GM23338 (cell line): ENCODE data around the gene ERBB4. TPM values are rescaled to one million over a fixed set of nuclear protein-coding genes. Genes with fewer than 3 reads are reported as not detected.

Source experiments
- ATAC-seq: fragments of 200-7000 bp; cut with Tn5 transposase; 3 replicates; pipeline ENCODE4 v1.9.1; 2020
- DNase-seq: peaks from one replicate; pipeline ENCODE4 v3.0.0-alpha.2; 2015; ENCODE audit warnings: low spot score
- H2AFZ ChIP-seq: fragments of 200-600 bp; sonication (generic); 2 replicates; pipeline ENCODE4 v1.8.0; 2016; ENCODE audit warnings: antibody characterized with exemption, mild to moderate bottlenecking, moderate library complexity
- H3F3A ChIP-seq: fragments of 200-600 bp; sonication (generic); replicated peaks from 2 replicates; pipeline ENCODE4 v1.8.0; 2017; ENCODE audit warnings: antibody characterized with exemption, mixed run types, low read depth
- H3K27ac ChIP-seq: fragments of 200-600 bp; sonication (generic); 2 replicates; pipeline ENCODE4 v1.6.1; 2016; ENCODE audit warnings: low read depth
- H3K27me3 ChIP-seq: fragments of 200-600 bp; sonication (generic); 2 replicates; pipeline ENCODE4 v1.8.0; 2016; ENCODE audit warnings: mild to moderate bottlenecking, mixed run types, moderate library complexity; ENCODE audit not compliant: insufficient read depth
- H3K36me3 ChIP-seq: fragments of 200-600 bp; sonication (generic); 2 replicates; pipeline ENCODE4 v1.8.0; 2016; ENCODE audit warnings: mild to moderate bottlenecking; ENCODE audit not compliant: insufficient read depth
- H3K4me1 ChIP-seq: fragments of 200-600 bp; sonication (generic); 2 replicates; pipeline ENCODE4 v1.8.0; 2016; ENCODE audit warnings: mild to moderate bottlenecking, moderate library complexity; ENCODE audit not compliant: insufficient read depth
- H3K4me2 ChIP-seq: fragments of 200-600 bp; sonication (generic); 2 replicates; pipeline ENCODE4 v1.7.1; 2017; ENCODE audit warnings: mixed run types
- H3K4me3 ChIP-seq: fragments of 200-600 bp; sonication (generic); 2 replicates; pipeline ENCODE4 v1.6.1; 2016; ENCODE audit warnings: mixed run types
- H3K79me2 ChIP-seq: fragments of 200-600 bp; sonication (generic); replicated peaks from 2 replicates; pipeline ENCODE4 v1.8.0; 2017; ENCODE audit warnings: mild to moderate bottlenecking; ENCODE audit not compliant: insufficient read depth
- H3K9me2 ChIP-seq: fragments of 200-600 bp; sonication (generic); 2 replicates; pipeline ENCODE4 v1.8.0; 2017; ENCODE audit not compliant: insufficient read depth
- H4K20me1 ChIP-seq: fragments of 200-600 bp; sonication (generic); replicated peaks from 2 replicates; pipeline ENCODE4 v1.8.0; 2017; ENCODE audit warnings: mild to moderate bottlenecking; ENCODE audit not compliant: insufficient read depth
- H3K27ac Mint-ChIP-seq: 2 replicates; pipeline ENCODE4 v1.8.0; 2020; ENCODE audit warnings: inconsistent platforms, mild to moderate bottlenecking, moderate library complexity, mixed read lengths
- H3K27me3 Mint-ChIP-seq: 3 replicates; pipeline ENCODE4 v1.8.0; 2022; ENCODE audit warnings: low read depth, mild to moderate bottlenecking, moderate library complexity, mixed read lengths, inconsistent platforms; ENCODE audit not compliant: insufficient read depth, poor library complexity
- H3K36me3 Mint-ChIP-seq: 3 replicates; pipeline ENCODE4 v1.8.0; 2021; ENCODE audit warnings: low read depth, mild to moderate bottlenecking, inconsistent platforms, moderate library complexity, mixed read lengths
- H3K4me1 Mint-ChIP-seq: 3 replicates; pipeline ENCODE4 v1.8.0; 2020; ENCODE audit warnings: mild to moderate bottlenecking, inconsistent platforms, mixed read lengths
- H3K4me3 Mint-ChIP-seq: 3 replicates; pipeline ENCODE4 v1.8.0; 2021; ENCODE audit warnings: moderate library complexity, mild to moderate bottlenecking, inconsistent platforms, mixed read lengths
- H3K9me3 Mint-ChIP-seq: 3 replicates; pipeline ENCODE4 v1.8.0; 2020; ENCODE audit warnings: moderate library complexity, mild to moderate bottlenecking, inconsistent platforms, mixed read lengths
- CREB1 ChIP-seq: fragments of 250-450 bp; sonication (Bioruptor Pico); IDR thresholded peaks from 2 replicates; pipeline ENCODE4 v1.5.0; 2020; ENCODE audit warnings: low read depth, mild to moderate bottlenecking, moderate library complexity
- EZH2 ChIP-seq: fragments of 200-600 bp; sonication (generic); IDR thresholded peaks from one replicate; pipeline ENCODE4 v1.8.0; 2017; ENCODE audit warnings: antibody characterized with exemption, mild to moderate bottlenecking, low read depth; ENCODE audit not compliant: unreplicated experiment
- JUNB ChIP-seq: IDR thresholded peaks from one replicate; pipeline ENCODE4 v1.6.1; 2016; ENCODE audit warnings: antibody characterized with exemption; ENCODE audit not compliant: unreplicated experiment
- NANOG ChIP-seq: IDR thresholded peaks from 2 replicates; pipeline ENCODE4 v1.6.1; 2016; ENCODE audit warnings: antibody characterized with exemption, borderline replicate concordance
- POLR2AphosphoS5 ChIP-seq: IDR thresholded peaks from 2 replicates; pipeline ENCODE4 v1.6.1; 2016; ENCODE audit warnings: antibody characterized with exemption, low read depth
- STAT1 ChIP-seq: IDR thresholded peaks from one replicate; pipeline ENCODE4 v1.6.1; 2016; ENCODE audit warnings: antibody characterized with exemption; ENCODE audit not compliant: unreplicated experiment
- ZNF331 ChIP-seq: fragments of 250-450 bp; sonication (Bioruptor Pico); IDR thresholded peaks from 2 replicates; pipeline ENCODE4 v1.5.0; 2020; ENCODE audit warnings: low read depth, mild to moderate bottlenecking, moderate library complexity
- polyA plus RNA-seq: library from polyadenylated mRNA; unstranded; fragments of >200 nt; fragmentation: Nextera tagmentation; extraction: Ambion mirVana; gene quantifications from 2 replicates; pipeline ENCODE4 v1.2.1, GENCODE V29; 2016
- total RNA-seq: library from RNA; depleted of rRNA; stranded (reverse); fragments of >200 nt; shearing (Covaris generic); gene quantifications from 2 replicates; pipeline ENCODE4 v1.2.3, GENCODE V29; 2014
- TF ChIP-seq, protein P1 (sequence below): IDR thresholded peaks from 2 replicates; pipeline ENCODE4 v1.6.1; 2016; ENCODE audit warnings: antibody characterized with exemption
- TF ChIP-seq, protein P2 (sequence below), 2 experiments: fragments of 200-600 bp in 1 of 2; sonication (generic) in 1 of 2; conservative IDR thresholded peaks; 2 replicates each; pipeline versions ENCODE4 v1.5.1 to v1.6.1; 2016 to 2017; ENCODE audit warnings: antibody characterized with exemption in 2 of 2, low read depth in 2 of 2, mild to moderate bottlenecking in 2 of 2, moderate library complexity in 1 of 2
- TF ChIP-seq, protein P3 (sequence below): IDR thresholded peaks from one replicate; pipeline ENCODE4 v1.6.1; 2018; ENCODE audit warnings: antibody characterized with exemption; ENCODE audit not compliant: unreplicated experiment

The ERBB4 gene
- total and polyA plus RNA-seq, 2 experiments from 2014 or later = 0.73 to 1.1 TPM

DNA sequence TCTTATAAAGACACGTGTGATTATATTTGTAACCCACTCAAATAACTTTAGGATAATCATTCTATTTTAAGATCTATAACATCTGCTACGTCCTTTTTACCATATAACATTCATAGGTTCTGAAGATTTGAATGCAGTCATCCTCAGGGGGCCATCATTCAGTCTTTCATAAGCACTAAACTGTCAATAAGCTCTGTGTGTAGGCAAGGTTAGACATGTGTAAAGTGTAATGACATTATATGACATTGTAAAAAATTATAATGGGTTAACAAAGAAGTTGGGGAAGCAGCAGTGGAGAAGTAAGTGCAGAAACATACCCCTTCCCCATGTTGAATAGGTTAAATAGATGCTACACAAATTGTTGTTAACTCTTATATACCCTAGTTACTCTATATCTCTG lies 845.9 kb downstream of the ERBB4 start:
- no peak for ATAC-seq
- H3K4me3 ChIP-seq = no peak overlapping the region
- H3K36me3 Mint-ChIP-seq = no peaks in the 10 kb centered on the region

DNA sequence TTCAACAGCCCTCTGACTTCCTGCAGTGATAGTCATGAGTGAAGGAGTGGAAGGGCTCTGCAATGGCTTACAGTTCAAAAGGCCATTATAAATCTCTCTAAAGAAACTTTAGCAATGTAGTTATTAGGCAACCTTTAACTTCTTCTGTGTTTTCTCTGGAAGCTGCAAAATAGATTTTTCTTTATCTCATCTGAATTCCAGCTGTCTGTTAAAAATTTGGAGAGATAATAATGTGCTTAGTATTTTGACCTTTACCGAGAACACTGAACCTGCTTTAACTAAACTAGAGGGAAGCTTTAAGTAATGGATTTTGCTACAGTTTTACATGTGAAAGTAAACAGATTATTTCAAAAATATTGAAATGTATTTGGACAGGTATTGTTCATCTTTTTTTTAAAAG lies 847.9 kb downstream of the ERBB4 start:
- no peaks in the 10 kb centered on the region for H3K36me3 ChIP-seq
- H3K4me2 ChIP-seq = no peak overlapping the region
- no peaks in the 10 kb centered on the region for H3K9me2 ChIP-seq
- Mint-ChIP-seq H3K27ac (no peak overlapping the region; the same call in 1 of the 2 replicates), H3K4me1 (no peaks in the 10 kb centered on the region), H3K36me3 (no peaks in the 10 kb centered on the region), H3K27me3 (no peaks in the 10 kb centered on the region), H3K4me3 (no peak overlapping the region), H3K9me3 (peaks cover 6% of the 10 kb centered on the region; the same call in 1 of the 3 replicates)
- H3K4me1 ChIP-seq = no peaks in the 10 kb centered on the region
- no peaks in the 10 kb centered on the region for H3K79me2 ChIP-seq
- no peak overlapping the region for H2AFZ ChIP-seq
- TF ChIP-seq ZNF331 = peak; percentile 37; the same call in 1 of the 2 replicates
- TF ChIP-seq, protein P1, sequence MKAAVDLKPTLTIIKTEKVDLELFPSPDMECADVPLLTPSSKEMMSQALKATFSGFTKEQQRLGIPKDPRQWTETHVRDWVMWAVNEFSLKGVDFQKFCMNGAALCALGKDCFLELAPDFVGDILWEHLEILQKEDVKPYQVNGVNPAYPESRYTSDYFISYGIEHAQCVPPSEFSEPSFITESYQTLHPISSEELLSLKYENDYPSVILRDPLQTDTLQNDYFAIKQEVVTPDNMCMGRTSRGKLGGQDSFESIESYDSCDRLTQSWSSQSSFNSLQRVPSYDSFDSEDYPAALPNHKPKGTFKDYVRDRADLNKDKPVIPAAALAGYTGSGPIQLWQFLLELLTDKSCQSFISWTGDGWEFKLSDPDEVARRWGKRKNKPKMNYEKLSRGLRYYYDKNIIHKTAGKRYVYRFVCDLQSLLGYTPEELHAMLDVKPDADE = no peak
- TF ChIP-seq, protein P2, sequence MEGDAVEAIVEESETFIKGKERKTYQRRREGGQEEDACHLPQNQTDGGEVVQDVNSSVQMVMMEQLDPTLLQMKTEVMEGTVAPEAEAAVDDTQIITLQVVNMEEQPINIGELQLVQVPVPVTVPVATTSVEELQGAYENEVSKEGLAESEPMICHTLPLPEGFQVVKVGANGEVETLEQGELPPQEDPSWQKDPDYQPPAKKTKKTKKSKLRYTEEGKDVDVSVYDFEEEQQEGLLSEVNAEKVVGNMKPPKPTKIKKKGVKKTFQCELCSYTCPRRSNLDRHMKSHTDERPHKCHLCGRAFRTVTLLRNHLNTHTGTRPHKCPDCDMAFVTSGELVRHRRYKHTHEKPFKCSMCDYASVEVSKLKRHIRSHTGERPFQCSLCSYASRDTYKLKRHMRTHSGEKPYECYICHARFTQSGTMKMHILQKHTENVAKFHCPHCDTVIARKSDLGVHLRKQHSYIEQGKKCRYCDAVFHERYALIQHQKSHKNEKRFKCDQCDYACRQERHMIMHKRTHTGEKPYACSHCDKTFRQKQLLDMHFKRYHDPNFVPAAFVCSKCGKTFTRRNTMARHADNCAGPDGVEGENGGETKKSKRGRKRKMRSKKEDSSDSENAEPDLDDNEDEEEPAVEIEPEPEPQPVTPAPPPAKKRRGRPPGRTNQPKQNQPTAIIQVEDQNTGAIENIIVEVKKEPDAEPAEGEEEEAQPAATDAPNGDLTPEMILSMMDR (conservative IDR thresholded peaks at IDR 0.05; ENCODE audit: low read depth in 2 of 2) = no peak
- no peak for TF ChIP-seq NANOG
- no peaks in the 10 kb centered on the region for H4K20me1 ChIP-seq
- H3K27me3 ChIP-seq = no peaks in the 10 kb centered on the region
- no peaks in the 10 kb centered on the region for H3F3A ChIP-seq
- no peak overlapping the region for H3K4me3 ChIP-seq
- no peak overlapping the region for H3K27ac ChIP-seq
- no peak for ATAC-seq
- peak; percentile 3 for DNase-seq

More for the DNA sequence above, 845.9 kb downstream of the ERBB4 start:
- no peak overlapping the region for H3K27ac ChIP-seq
- TF ChIP-seq CREB1 (CRISPR knock-in tag) = no peak
- TF ChIP-seq STAT1 = no peak
- H2AFZ ChIP-seq = no peak overlapping the region
- no peaks in the 10 kb centered on the region for H3K27me3 Mint-ChIP-seq
- DNase-seq = no peak
- no peaks in the 10 kb centered on the region for H3K27me3 ChIP-seq
- H3K4me3 Mint-ChIP-seq = no peak overlapping the region
- no peak overlapping the region for H3K4me2 ChIP-seq
- H3K9me2 ChIP-seq = no peaks in the 10 kb centered on the region
- H3K4me1 Mint-ChIP-seq = no peaks in the 10 kb centered on the region
- H3K79me2 ChIP-seq = no peaks in the 10 kb centered on the region
- no peaks in the 10 kb centered on the region for H3K36me3 ChIP-seq
- H3K27ac Mint-ChIP-seq = no peak overlapping the region
- no peaks in the 10 kb centered on the region for H3K9me3 Mint-ChIP-seq
- no peaks in the 10 kb centered on the region for H3K4me1 ChIP-seq
- H3F3A ChIP-seq = no peaks in the 10 kb centered on the region
- no peaks in the 10 kb centered on the region for H4K20me1 ChIP-seq

- no peak overlapping the region for H3K4me3 ChIP-seq
- H3K9me3 Mint-ChIP-seq = peaks cover 24% of the 10 kb centered on the region
- H3K4me1 Mint-ChIP-seq = no peaks in the 10 kb centered on the region
- no peaks in the 10 kb centered on the region for H3K9me2 ChIP-seq
- no peaks in the 10 kb centered on the region for H3K79me2 ChIP-seq
- peaks cover 7% of the 10 kb centered on the region; the same call in 2 of the 3 replicates for H3K36me3 Mint-ChIP-seq
- no peak overlapping the region for H3K4me2 ChIP-seq
- DNase-seq (no peak), ATAC-seq (no peak)
- H3K27me3 Mint-ChIP-seq = no peaks in the 10 kb centered on the region
- H3K27me3 ChIP-seq = no peaks in the 10 kb centered on the region
- no peaks in the 10 kb centered on the region for H3K4me1 ChIP-seq
- H2AFZ ChIP-seq = no peak overlapping the region
- no peaks in the 10 kb centered on the region for H4K20me1 ChIP-seq
- H3K27ac ChIP-seq = no peak overlapping the region
- H3K27ac Mint-ChIP-seq = no peak overlapping the region; the same call in 1 of the 2 replicates
- no peak overlapping the region for H3K4me3 Mint-ChIP-seq
- no peaks in the 10 kb centered on the region for H3F3A ChIP-seq
- no peaks in the 10 kb centered on the region for H3K36me3 ChIP-seq
- TF ChIP-seq POLR2AphosphoS5 = no peak
- TF ChIP-seq JUNB = no peak
- TF ChIP-seq ZNF331 = no peak
- TF ChIP-seq EZH2 = no peak
- TF ChIP-seq, protein P3, sequence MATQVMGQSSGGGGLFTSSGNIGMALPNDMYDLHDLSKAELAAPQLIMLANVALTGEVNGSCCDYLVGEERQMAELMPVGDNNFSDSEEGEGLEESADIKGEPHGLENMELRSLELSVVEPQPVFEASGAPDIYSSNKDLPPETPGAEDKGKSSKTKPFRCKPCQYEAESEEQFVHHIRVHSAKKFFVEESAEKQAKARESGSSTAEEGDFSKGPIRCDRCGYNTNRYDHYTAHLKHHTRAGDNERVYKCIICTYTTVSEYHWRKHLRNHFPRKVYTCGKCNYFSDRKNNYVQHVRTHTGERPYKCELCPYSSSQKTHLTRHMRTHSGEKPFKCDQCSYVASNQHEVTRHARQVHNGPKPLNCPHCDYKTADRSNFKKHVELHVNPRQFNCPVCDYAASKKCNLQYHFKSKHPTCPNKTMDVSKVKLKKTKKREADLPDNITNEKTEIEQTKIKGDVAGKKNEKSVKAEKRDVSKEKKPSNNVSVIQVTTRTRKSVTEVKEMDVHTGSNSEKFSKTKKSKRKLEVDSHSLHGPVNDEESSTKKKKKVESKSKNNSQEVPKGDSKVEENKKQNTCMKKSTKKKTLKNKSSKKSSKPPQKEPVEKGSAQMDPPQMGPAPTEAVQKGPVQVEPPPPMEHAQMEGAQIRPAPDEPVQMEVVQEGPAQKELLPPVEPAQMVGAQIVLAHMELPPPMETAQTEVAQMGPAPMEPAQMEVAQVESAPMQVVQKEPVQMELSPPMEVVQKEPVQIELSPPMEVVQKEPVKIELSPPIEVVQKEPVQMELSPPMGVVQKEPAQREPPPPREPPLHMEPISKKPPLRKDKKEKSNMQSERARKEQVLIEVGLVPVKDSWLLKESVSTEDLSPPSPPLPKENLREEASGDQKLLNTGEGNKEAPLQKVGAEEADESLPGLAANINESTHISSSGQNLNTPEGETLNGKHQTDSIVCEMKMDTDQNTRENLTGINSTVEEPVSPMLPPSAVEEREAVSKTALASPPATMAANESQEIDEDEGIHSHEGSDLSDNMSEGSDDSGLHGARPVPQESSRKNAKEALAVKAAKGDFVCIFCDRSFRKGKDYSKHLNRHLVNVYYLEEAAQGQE = no peak
- no peak for TF ChIP-seq NANOG
Measured at GRCh38 chr2:211688196-211688595, 850.4 kb downstream of the ERBB4 start.
